GM12873 (cell line): ENCODE data around the gene PKIB.

Experiments used
- TF ChIP-seq, protein P1 (sequence below): IDR thresholded peaks from 2 replicates; pipeline ENCODE4 v1.5.1; 2012; ENCODE audit warnings: low read depth, mild to moderate bottlenecking, moderate library complexity, low read length, control low read depth; ENCODE audit not compliant: insufficient read depth; ENCODE audit errors: missing control alignments

PKIB gene

DNA sequence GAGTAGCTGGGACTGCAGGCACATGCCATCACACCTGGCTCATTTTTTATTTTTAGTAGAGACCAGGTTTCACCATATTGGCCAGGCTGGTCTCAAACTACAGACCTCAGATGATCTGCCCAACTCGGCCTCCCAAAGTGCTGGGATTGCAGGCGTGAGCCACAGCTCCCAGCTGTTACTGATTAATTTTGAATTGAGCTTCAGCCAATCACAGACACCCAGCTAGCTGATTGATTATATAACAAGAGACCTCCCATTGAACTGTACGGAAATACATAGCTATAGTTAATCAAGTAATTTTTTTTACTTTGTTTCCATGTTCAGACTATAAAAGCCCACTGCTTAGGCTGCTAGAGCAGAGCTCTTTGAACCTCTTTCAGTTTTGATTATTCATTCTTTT is 31.6 kb downstream of the PKIB start:
- TF ChIP-seq, protein P1, sequence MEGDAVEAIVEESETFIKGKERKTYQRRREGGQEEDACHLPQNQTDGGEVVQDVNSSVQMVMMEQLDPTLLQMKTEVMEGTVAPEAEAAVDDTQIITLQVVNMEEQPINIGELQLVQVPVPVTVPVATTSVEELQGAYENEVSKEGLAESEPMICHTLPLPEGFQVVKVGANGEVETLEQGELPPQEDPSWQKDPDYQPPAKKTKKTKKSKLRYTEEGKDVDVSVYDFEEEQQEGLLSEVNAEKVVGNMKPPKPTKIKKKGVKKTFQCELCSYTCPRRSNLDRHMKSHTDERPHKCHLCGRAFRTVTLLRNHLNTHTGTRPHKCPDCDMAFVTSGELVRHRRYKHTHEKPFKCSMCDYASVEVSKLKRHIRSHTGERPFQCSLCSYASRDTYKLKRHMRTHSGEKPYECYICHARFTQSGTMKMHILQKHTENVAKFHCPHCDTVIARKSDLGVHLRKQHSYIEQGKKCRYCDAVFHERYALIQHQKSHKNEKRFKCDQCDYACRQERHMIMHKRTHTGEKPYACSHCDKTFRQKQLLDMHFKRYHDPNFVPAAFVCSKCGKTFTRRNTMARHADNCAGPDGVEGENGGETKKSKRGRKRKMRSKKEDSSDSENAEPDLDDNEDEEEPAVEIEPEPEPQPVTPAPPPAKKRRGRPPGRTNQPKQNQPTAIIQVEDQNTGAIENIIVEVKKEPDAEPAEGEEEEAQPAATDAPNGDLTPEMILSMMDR = no peak

DNA sequence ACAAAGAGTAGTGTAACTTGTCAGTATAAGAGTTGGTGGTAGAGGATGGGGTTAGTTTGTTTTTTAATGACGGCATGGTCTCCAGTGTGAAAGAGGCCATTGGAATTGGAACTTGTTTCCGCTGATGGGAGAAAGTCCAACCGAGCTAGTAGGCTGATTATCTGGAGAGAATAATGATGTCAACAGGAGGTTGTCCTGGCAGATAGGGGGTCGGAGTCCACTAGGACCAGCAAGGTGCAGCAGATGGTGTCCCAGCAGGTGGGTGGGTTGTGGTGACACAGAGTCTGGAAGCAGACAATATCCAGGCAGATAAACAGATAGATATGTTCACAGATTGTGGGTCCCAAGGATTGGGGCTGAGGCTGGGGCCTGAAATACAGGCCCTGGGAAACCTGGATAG is 35.1 kb downstream of the PKIB start:
- TF ChIP-seq, protein P1 = no peak

DNA sequence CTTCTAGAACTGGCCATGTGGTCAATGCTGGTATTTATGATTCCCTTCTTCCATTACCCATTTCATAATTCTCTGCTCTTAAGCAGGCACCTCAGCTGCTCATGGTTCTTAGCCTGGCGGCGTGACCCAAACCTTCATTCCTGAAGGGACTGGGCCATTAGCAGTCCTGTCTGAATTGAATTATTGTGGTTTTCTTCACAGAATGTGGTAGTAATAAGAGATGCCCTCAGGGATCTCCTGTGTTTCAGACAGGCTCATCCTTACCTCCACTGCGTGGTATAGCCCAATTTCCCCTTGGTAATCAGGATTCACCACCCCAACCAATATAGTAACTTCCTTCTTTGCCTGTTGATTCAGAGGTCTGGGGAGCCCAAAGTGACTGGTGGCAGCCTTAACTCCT is 37.6 kb downstream of the PKIB start:
- TF ChIP-seq, protein P1 = no peak

DNA sequence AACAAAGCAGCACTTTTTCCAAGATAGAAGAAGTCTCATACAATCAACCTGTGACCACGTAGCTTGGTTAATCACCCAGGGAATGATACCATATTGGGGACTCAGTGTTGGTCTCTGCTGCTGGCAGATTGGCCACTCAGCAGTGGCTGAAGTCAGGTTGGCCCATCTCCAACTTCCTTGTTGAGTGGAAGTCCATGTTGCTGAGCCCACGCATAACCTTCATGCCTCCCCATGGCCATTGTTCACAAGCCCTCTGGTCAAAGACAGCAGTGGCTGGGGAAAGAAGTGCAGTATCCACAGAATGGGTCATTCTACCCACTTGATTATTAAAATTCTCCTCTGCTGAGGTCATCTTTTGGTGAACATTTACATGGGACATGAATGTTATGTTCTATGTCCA is 38.5 kb downstream of the PKIB start:
- TF ChIP-seq, protein P1 = no peak

DNA sequence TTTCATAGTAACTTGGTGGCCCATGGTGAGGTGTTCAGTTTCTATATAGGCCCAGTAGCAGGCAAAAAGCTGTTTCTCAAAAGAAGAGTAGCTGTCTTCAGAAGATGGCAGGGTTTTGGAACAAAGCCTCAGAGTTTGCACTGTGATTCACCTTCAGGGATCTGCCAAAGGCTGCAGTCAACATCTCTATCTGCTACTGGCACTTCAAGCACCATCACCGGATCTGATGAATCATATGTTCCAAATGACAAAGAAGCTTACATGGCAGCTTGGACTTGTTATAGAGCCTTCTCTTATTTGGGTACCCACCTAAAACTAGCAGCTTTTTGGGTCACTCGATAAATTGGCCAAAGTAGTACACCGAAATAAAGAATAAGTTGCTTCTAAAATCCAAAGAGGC is 39.5 kb downstream of the PKIB start:
- TF ChIP-seq, protein P1 = no peak

DNA sequence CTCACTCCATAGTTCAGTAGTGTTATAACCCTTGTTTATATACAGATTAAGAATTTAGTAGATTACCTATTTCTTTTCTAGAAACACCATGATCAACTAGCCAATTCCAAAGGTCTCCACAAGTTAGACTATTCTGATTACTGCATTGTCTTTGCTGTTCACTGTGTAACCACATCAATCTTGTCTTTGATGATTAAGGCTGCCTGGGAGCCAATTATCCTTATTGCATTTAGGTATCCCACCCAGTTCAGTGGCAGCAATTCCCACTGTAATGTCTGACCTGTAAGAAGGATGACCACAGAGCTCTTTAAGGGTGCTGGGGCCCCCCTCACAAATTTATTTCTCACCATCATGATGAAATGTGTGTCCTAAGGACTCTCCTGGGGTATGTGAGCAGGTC is 40.2 kb downstream of the PKIB start:
- TF ChIP-seq, protein P1 = no peak

DNA sequence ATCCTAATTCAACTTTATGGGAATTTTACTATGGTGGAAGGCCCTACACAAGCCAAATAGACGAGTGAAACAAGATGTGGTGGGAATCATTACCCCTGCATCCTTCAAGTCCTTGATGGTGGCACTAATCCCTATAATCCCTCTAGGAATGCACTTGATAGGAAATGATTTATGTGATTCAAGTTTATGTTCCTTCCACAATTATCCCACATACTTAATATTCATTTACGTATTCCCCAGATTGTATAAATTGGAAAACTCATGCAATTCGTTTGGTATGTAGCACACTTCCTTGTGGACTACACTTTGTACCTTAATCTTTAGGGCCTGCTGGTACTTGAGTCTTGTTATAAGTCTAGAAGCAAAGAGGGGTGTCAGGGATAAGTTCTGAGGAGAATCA is 40.8 kb downstream of the PKIB start:
- TF ChIP-seq, protein P1 = no peak

DNA sequence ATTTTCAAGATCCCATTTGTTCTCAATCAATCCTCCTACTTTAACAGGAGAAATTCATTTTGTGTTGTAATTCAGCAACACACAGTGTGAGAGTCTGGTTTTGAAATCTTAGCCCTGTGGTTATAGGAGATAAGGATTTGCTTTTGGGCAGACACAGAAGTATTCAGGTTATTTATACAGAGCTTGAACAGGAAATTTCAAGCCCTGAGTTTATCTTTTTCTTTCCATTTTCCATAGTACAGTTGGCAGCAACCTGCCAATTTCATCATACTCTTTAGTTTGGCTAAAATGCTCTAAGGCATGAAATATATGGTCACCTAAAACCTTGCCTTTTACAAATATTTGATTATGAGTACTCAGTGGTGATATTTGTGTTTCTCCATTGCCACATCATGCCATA is 41.4 kb downstream of the PKIB start:
- TF ChIP-seq, protein P1 = no peak
